GM21717 (cell line): ENCODE results near the gene ASRGL1.

Experiments used
- ATAC-seq: cut with Tn5 transposase; IDR thresholded peaks from one replicate; pipeline ENCODE4 v1.9.1; 2021; ENCODE audit warnings: mild to moderate bottlenecking, moderate library complexity; ENCODE audit not compliant: unreplicated experiment

Gene ASRGL1

DNA sequence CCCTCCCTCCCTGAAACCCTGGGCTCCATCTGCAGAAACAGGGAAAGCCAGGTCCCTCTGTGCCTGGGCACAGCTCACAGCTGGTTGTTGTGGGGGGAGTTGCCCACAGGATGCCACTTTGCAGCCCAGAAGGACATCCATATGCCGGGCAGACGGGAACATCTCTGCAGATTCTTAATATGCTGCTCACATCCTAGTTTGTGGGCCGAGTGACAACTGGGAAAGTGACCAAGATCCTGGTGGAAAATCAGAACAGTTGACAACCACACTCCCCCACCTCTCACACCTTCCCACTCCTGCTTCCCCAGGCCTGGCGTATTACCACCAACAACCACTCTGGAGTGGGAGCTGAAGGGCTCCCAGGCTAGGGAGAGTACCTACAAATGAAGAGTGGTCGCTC lies 74.3 kb downstream of the ASRGL1 start:
- no peak for ATAC-seq

DNA sequence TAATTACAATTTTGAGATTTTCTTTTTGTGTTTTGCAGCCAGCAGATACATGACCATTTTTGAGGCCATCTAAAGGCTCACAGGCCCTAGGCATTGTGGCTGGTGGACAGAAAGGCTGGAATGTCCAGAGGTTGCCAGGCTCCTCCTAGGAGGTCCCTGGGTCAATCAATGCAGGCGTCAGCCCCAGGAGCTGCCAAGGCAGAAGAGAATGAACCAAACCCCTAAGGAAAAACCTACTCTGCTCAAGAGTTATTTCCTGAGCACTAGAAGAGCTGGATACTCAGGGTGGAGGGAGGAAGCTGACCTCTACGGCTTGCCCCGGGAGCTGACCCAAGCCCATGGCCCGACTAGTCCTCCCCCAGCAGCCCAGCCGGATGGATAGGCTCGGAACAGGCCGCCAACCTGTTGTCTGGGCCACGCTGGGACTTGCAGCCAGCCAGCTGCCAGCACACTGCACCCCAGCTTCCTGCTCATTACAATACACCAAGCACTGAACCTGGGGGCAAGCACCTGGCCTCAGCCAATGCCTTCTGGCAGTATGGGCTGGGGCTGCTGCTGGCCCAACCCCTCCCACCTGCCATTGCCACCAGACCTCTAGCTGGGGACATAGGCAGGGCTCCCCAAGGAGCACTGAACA lies 75.9 kb downstream of the ASRGL1 start:
- no peak for ATAC-seq

DNA sequence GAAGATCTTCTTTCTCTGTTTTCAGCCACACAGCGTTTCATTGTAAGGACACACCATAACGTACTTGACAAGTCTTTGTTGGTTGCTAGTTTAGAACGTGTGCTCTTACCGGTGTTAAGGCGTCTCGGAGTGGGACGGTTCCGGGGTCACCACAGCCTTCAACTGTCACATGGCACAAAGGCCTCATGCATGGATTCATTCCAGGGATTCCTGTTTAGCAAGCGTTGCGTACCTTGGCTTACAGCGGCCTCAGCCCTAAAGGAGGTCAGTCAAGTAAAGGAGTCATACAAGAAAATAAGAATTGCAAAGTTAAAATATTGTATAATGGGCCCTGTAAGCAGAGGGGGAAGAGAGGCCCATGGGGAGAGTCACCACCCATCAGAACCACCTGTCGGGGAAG lies 79.3 kb downstream of the ASRGL1 start:
- no peak for ATAC-seq

DNA sequence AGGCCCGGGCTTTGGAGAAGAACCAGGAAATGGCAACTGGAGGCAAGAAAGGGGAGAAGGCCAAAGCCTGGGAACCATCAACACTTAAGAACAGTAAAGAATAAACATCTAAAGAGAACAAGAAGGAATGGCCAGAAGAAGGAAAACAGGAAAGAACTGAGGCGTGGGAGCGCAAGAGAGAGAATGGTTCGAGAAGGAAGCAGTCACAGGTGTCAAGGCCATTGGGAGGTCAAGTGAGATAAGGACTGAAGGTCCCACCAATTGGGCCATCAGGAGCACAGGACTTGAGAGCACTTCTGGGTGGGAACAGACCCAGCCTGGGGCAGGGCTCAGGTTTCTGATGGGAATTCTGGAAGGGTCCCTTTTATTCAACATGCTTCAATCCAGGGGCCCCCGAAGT lies 80.9 kb downstream of the ASRGL1 start:
- no peak for ATAC-seq

DNA sequence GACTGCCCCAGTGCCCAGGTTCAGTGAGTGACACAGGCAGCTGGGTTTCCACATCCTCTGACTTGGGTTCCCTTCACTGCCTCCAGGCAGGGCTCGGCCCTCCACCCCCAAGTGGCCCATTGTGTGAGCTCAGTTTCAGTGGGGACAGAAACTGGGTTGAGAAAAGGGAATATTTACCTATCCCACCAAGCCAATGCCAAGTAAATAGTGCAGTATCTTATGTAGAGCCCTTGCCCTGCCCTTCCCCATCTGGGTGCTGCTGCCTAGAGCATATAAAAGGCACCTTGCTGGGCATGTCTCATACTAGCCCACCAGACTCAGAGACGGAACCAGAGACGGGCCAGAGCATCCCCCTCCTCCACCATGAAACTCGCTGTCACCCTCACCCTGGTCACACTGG lies 81.5 kb downstream of the ASRGL1 start, which contains the start of gene SCGB1A1:
TSS of gene SCGB1A1 (plus strand) at position 301 of the 400 bp plus-strand sequence. CDS start at position 364, 63 bp downstream.
- no peak for ATAC-seq

DNA sequence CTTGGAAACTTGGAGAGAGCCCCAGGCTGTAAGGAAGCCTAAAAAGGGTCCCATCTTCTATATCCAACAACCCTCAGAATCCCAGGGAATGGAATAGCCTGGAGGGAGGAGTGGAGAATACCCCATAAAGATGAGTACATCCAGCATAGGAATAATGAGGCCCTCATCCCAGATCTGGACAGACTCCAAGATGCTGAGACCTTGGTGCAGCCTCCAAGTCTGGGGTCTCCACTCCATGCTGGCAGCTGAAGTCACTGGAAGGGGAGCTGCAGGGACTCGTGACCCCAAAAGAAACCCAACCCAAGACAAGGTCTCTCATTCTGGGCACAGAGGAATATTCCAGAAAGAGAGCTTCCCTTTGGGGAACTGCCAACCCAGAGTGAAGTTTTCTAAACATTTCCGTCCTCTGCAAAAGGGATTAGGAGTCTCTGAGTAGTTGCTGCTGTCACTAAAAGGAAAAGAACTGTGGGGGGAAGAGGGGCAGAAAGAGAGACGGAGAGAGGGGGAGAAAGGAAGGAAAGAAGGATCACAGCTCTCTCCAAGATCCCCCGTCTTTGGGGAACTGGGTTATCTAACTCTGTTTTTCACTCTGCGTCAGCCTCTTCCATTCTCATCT lies 82.2 kb downstream of the ASRGL1 start:
- ATAC-seq = no peak

DNA sequence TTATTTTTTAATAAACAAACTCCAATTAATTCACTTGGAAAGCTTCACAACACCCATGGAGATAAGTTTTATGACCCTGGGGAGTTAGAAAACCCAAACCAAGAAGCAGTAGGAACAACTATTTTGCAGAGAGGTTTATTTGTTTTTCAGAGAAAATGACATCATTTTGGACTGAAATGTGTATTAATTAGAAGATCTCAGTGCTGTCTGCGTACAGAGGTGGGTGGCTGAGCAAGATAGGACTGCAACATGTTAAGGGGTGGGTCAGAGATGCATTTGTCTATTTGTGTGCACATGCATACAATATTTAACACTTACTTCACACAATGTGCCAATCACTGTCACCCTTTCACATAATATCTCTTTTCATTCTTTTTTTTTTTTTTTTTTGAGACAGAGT lies 82.7 kb downstream of the ASRGL1 start:
- no peak for ATAC-seq

DNA sequence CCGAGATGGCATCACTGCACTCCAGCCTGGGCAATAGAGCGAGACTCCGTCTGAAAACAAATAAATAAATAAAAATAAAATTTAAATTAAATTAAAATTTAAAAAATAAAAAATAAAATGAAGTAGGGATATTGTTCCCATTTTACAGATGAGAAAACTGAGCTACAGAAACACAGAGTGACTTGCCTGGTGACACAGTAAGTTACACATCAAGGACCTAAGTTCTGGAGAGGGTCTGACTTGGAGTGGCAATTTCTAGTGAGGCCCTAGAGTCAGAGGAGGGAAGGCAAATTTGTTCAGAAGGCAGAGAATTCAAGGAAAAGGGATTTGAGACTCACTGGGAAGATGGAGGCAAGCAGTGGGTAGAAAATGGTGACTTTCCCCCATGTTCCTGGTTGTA lies 83.6 kb downstream of the ASRGL1 start:
- no peak for ATAC-seq

DNA sequence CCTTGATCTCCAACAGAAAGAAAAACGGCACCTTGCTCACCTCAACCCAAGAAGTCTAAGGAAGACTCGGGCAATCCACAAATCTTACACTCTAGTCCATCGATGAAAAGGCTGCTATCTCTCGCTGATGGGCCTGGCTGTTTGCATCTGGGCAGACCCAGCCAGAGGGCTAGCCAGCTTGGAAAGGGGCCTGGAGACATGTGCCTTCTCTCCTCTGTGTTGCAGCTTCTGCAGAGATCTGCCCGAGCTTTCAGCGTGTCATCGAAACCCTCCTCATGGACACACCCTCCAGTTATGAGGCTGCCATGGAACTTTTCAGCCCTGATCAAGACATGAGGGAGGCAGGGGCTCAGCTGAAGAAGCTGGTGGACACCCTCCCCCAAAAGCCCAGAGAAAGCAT lies 84.7 kb downstream of the ASRGL1 start:
- ATAC-seq = no peak

DNA sequence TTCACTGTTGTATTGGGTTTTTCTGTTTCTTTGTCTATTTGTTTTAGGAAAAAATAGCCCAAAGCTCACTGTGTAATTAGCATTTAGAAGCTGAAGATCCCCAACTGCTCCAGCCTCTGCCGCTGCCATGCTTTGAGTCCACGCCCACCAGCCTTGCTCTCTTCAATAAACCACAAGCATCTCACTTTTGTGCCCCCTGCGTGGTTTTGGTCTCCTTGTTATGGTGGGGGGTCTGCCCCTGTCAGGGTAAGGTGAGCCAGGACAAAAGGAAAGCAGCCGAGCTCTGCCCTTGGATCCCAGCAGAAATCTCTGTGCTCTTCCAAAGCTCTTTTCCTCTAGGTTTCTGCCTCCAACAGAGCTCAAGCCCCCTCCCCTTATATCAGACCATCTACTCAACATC lies 85.8 kb downstream of the ASRGL1 start:
- no peak for ATAC-seq

DNA sequence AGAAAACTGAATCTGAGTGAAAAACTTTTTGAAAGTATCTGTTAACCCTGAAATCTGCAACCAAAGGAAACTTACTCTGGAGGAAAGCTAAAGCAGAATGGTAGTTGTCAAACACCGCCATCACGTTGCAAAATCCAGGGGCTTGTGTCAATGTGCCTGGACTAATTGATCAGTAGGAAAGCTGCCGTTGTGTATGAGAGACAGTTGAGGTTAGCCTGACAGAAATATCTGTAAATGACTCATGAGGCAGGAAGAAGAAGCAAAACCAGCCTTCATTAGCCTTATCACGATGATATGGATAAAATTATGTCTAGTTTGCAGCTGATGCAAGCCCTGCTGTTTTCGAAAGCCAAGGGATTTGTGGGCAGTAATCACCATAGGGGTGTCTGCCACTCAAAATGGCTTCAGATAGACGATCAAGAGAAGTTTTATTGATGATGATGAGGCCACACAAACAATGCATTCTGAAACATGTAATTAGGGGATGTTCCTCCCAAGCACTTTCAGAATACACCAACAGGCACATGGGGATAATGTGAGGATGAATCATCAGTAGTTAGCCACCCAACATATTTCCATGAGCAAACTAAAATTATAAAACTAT lies 90.5 kb downstream of the ASRGL1 start:
- no peak for ATAC-seq

DNA sequence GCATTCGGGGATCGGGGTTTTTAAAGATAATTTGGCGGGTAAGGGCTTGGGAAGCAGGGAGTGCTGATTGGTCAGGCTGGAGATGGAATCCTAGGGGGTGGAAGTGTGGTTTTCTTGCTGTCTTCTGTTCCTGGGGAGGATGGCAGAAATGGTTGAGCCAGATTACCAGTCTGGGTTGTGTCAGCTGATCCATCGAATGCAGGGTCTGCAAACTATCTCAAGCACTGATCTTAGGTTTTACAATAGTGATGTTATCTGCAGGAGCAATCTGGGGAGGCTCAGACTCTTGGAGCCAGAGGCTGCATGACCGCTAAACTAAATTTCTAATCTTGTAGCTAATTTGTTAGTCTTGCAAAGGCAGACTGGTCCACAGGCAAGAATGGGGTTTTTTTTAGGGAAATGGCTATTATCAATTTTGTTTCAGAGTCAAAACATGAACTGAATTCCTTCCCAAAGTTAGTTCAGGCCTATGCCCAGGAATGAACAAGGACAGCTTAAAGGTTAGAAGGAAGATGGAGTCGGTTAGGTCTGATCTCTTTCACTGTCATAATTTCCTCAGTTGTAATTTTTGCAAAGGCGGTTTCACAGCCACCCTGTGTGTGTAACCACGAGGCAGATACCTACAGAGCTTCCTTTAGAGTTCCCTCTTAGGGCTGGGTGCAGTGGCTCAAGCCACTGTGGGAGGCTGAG lies 91.8 kb downstream of the ASRGL1 start:
- ATAC-seq = no peak

DNA sequence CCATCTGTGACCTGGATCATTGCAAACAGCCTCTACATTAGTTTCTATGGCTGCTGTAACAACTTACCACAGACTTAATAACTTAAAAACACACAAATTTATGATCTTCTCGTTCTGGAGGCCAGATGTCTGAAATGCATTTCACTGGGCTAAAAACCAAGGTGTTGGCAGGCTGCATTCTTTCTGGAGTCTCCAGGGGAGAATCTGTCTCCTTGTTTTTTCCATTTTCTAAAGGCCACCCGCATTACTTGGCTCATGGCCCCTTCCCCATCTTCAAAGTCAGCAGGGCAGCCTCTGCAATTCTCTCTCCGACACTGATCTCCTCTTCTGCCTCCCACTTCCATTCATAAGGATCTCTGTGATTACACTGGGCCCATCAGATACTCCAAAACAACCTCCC lies 93.2 kb downstream of the ASRGL1 start:
- no peak for ATAC-seq

DNA sequence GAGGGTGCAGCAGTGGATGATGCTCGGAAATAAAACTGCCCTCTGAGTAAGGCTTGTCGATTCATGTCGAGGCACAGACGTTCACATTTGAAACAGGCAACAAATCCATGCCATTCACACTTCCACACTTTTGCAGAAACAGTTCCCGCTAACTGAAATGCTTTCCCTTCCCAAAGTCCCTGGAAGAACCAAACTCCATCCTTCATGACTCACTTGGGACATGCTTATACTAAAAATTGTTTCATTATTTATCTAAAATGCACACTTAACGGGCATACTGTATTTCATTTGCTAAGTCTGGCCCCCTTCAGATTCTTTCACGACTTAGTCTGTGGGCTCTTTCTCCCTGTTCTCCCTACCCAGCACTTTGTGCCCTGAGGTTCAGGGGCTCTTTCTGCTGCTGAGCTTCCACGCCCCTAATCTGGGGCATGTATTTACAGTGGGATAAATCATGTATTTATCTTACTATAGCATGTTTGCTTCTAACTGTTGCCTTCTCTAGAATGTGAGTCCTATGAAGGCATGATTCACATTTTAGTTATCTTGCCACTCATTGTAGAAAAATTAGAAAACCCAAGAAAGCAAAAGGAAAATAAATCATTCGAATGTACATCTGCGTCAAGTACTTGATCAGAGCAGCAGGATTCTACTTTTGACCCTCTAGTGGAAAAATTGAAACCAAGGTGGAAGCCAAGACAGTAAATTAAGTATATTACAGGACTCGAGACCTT lies 94.1 kb downstream of the ASRGL1 start:
- ATAC-seq = no peak

DNA sequence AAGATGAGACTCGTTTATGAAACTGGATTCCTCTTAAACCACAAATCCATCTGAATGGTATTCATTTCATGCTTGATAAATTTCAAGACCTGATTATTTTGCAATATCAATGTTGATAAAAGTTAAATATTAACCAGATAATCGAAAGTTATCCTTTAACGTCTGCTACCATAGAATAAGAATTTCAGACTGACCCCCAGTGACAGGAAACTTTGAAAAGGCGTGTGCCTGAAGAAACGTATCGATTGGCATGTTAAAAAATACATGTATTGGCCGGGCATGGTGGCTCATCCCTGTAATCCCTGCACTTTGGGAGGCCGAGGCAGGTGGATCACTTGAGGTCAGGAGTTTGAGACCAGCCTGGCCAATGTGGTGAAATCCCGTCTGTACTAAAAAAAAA lies 95.4 kb downstream of the ASRGL1 start:
- ATAC-seq = no peak

DNA sequence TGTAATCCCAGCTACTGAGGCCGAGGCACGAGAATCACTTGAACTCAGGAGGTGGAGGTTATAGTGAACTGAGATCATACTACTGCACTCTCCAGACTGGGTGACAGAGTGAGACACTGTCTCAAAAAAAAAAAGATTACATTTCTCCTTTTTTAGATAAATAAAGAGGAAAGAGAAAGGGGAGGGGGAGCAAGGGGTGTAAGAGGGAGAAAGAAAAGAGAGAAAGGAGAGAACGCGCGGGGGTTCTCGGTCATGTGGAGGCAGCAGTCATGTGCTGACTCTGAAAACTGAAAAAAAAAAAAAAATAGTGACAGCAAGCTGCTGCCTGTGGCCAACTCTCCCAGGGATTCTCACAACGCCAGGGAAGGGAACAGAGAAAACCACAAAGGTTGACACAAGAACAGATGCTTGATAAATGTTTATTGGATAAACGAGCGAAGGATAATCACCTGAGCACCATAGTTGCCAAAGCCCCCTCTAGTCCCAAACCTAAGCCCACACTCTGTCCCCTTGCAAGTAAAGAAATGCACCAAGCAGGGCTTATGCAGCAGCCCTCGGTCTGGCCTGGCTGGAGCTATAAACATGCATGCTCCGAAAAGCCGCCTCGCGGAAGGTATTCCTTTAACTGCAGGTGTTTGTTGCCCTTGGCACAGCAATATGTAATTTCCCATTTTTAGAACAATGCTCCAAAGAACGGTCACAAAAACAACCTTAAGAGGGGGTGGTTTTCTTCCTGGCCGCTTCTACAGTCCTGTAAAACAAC lies 96.1 kb downstream of the ASRGL1 start:
- no peak for ATAC-seq

DNA sequence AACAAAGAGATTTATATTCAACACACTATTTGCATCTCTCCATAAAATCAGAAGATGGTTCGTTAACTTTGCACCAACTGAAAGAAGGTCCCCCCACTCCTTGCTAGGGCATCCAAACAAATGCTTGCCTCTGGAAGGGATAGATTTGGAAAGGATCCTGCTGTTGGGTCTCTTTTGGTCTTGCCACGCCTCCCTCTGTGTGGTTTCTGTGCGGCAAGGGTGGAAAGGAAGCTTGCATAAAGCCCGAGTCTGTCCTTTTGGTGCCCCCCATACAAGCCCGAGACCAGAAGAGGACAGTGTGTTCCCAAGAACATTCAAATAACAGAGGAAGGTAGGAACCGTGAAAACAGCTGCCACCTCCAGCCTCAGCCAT lies 96.6 kb downstream of the ASRGL1 start:
- no peak for ATAC-seq

DNA sequence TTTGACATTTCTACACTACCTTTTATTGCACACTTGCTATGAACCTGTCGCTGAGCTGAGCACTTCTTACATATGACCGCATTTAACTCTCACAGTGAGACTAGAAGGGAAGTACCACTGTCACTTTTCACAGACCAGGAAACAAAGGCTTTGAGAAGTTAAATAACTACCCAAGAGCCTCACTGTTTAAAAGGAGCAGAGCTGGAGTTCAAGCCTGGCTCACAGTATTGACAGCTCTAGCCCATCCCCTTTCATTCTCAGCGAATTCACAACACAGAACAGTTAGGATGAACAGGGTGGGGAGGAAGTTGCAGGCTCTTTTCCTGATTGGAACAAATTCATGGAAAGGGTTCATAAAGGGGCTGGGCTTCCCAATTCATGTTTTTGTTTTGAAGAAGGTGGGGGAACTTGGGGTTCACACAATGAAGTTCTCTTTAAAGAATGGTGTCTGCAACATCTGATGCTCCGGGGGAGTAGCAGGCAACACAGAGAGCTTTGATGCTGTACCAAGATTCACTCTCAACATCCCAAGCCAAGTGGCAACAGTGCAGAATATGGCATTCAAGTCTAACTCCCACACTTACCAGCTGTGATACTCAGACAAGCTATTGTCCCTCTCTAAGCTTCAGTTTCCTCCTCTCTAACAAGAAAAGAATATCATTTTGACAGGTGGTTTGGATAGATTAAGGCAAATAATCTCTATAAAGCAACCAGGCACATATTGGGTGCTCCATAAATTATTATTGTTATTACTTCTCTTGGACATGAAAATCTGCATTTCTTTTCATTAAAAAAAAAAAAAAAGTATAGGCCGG lies 98.8 kb downstream of the ASRGL1 start:
- ATAC-seq = no peak

DNA sequence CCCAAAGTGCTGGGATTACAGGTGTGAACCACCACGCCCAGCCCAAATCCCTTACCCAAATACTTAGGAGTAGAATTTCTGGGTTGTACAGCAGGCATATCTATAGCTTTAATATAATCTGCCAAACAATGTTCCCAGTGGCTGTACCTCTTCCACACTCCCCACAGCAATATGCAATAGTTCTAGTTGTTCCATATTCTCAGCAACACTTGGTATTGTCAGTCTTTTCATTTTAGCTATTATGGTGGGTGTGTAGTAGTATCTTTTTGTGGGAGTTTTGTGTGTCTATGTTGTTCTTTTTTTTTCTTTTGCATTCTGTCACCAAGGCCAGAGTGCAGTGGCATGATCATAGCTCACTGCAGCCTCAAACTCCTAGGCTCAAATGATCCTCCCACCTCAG lies 100.4 kb downstream of the ASRGL1 start:
- no peak for ATAC-seq

DNA sequence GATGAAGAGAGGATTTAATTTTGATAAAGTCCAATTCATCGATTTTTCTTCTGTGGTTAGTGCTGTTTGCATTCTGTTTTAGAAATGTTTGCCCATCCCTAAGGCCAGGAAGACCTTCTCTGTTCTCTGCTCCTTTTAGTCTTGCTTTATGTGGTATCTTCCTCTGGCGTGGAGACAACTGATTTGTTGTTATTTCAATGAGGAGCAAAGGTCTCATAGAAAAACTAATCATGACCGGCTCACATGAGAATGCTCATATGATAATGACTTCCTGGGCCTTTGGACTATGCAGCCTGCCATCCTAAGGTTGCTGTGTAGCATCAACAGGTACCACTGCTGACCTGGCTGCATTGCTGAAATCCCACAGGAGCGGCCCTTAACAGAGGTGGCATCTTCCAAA lies 101.4 kb downstream of the ASRGL1 start:
- ATAC-seq = no peak
